Neutrophil (primary cell): ENCODE data around the gene EVL.

ENCODE experiments used
- H3K27ac ChIP-seq: fragments of 200-600 bp; sonication (generic); 2 replicates; pipeline ENCODE4 v1.5.1; 2016; ENCODE audit warnings: mild to moderate bottlenecking, moderate library complexity
- H3K27me3 ChIP-seq: fragments of 200-600 bp; sonication (generic); 2 replicates; pipeline ENCODE4 v1.6.0; 2016; ENCODE audit warnings: mild to moderate bottlenecking
- H3K36me3 ChIP-seq: fragments of 200-600 bp; sonication (generic); 2 replicates; pipeline ENCODE4 v1.5.1; 2017
- H3K4me1 ChIP-seq, 2 experiments: fragments of 200-600 bp in 1 of 2; sonication (generic) in 1 of 2; 1 replicate in 1 of 2; 2 replicates in 1 of 2; pipeline versions ENCODE4 v1.5.1 to v1.6.1; 2013 to 2016; ENCODE audit warnings: low read depth in 1 of 2, low read length in 1 of 2, mild to moderate bottlenecking in 1 of 2, moderate library complexity in 1 of 2; ENCODE audit not compliant: control insufficient read depth in 1 of 2, insufficient read depth in 1 of 2
- H3K4me3 ChIP-seq, 2 experiments: fragments of 200-600 bp in 1 of 2; sonication (generic) in 1 of 2; 1 replicate in 1 of 2; 2 replicates in 1 of 2; pipeline ENCODE4 v1.5.1; 2013 to 2016; ENCODE audit warnings: low read depth in 1 of 2, low read length in 1 of 2, mild to moderate bottlenecking in 1 of 2, moderate library complexity in 1 of 2
- H3K9me3 ChIP-seq: fragments of 200-600 bp; sonication (generic); 2 replicates; pipeline ENCODE4 v1.5.1; 2016
- TF ChIP-seq, protein P1 (sequence below): fragments of 200-600 bp; sonication (generic); IDR thresholded peaks from 2 replicates; pipeline ENCODE4 v1.5.1; 2016; ENCODE audit warnings: antibody characterized with exemption

EVL gene

DNA sequence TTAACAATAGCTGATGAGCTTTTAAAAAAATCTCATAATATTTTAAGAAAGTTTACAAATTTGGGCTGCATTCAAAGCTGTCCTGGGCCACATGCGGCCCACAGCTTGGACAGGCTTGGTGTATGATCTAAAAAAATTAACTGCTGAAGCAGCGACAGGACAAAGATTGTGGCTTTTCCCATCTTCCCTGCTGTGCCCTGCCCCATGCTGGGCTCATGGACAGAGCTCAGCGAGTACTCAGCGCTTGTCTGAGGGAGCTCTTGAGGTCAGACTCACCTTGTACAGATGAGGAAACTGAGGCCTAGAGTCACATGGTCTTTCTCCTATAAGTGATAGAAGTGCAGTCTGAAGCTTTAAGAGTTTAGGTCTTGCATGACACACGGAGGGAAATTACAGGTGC lies 15.0 kb downstream of the EVL start:
- Histone ChIP-seq H3K27me3 (no peaks in the 10 kb centered on the region), H3K27ac (no peak overlapping the region), H3K36me3 (peaks cover 7% of the 10 kb centered on the region), H3K4me1 (peaks cover 37 to 41% of the 10 kb centered on the region in 2 experiments), H3K9me3 (no peaks in the 10 kb centered on the region), H3K4me3 (no peak overlapping the region)
- TF ChIP-seq, protein P1, sequence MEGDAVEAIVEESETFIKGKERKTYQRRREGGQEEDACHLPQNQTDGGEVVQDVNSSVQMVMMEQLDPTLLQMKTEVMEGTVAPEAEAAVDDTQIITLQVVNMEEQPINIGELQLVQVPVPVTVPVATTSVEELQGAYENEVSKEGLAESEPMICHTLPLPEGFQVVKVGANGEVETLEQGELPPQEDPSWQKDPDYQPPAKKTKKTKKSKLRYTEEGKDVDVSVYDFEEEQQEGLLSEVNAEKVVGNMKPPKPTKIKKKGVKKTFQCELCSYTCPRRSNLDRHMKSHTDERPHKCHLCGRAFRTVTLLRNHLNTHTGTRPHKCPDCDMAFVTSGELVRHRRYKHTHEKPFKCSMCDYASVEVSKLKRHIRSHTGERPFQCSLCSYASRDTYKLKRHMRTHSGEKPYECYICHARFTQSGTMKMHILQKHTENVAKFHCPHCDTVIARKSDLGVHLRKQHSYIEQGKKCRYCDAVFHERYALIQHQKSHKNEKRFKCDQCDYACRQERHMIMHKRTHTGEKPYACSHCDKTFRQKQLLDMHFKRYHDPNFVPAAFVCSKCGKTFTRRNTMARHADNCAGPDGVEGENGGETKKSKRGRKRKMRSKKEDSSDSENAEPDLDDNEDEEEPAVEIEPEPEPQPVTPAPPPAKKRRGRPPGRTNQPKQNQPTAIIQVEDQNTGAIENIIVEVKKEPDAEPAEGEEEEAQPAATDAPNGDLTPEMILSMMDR: no peak

- Histone ChIP-seq H3K9me3 (no peaks in the 10 kb centered on the region), H3K27ac (peak overlapping the region; percentile 55)
Observed at GRCh38 chr14:100081997-100082625, 16.9 kb downstream of the EVL start.

GRCh38 chr14:100082723-100083122 lies 17.5 kb downstream of the EVL start:
- H3K36me3 ChIP-seq: peaks cover 10% of the 10 kb centered on the region
- H3K4me3 ChIP-seq: no peak overlapping the region
- no peaks in the 10 kb centered on the region for H3K27me3 ChIP-seq
- TF ChIP-seq, protein P1: no peak
- H3K27ac ChIP-seq: no peak overlapping the region
- no peaks in the 10 kb centered on the region for H3K9me3 ChIP-seq
- peaks cover 34 to 37% of the 10 kb centered on the region in 2 experiments for H3K4me1 ChIP-seq

More at GRCh38 chr14:100081997-100082625, 16.9 kb downstream of the EVL start:
- Histone ChIP-seq H3K27me3 (no peaks in the 10 kb centered on the region), H3K4me3 (no peak overlapping the region), H3K36me3 (peaks cover 10% of the 10 kb centered on the region), H3K4me1 (peaks cover 37 to 39% of the 10 kb centered on the region in 2 experiments)
- TF ChIP-seq, protein P1: no peak

DNA sequence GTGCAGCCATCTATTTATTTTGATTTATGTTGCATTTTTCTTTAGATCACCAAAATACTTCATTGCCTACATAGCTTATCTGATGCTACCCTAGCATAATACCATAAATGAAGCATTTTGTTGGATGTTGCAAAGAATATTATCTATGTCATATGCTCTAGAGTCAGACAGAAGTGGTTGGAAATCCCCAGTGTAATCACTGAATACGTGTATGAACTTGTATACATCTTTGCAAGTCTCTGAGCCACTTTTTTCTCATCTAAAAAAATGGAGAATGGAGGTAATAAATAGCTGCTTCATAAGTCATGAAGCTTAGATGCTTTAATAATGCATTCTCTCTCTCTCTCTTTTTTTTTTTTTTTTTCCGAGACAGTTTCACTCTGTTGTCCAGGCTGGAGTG lies 18.5 kb downstream of the EVL start:
- no peak overlapping the region for H3K27ac ChIP-seq
- no peak overlapping the region for H3K4me3 ChIP-seq
- H3K9me3 ChIP-seq: no peaks in the 10 kb centered on the region
- H3K36me3 ChIP-seq: peaks cover 18% of the 10 kb centered on the region
- H3K4me1 ChIP-seq: peaks cover 28 to 33% of the 10 kb centered on the region in 2 experiments
- TF ChIP-seq, protein P1: no peak
- no peaks in the 10 kb centered on the region for H3K27me3 ChIP-seq

- TF ChIP-seq, protein P1: no peak
- H3K4me3 ChIP-seq: no peak overlapping the region
- H3K9me3 ChIP-seq: no peaks in the 10 kb centered on the region
- H3K27me3 ChIP-seq: no peaks in the 10 kb centered on the region
- no peak overlapping the region for H3K27ac ChIP-seq
- H3K4me1 ChIP-seq: peaks cover 19 to 26% of the 10 kb centered on the region in 2 experiments
- peaks cover 18% of the 10 kb centered on the region for H3K36me3 ChIP-seq
Observed at GRCh38 chr14:100084591-100084990, 19.4 kb downstream of the EVL start.
